ENCODE results near the gene NMUR1.
"Not testable (repeated sequence)": the region's sequence is repeated elsewhere in the genome, so short reads cannot be mapped to it uniquely, and the experiment has no call there.

Gene NMUR1, protein sequence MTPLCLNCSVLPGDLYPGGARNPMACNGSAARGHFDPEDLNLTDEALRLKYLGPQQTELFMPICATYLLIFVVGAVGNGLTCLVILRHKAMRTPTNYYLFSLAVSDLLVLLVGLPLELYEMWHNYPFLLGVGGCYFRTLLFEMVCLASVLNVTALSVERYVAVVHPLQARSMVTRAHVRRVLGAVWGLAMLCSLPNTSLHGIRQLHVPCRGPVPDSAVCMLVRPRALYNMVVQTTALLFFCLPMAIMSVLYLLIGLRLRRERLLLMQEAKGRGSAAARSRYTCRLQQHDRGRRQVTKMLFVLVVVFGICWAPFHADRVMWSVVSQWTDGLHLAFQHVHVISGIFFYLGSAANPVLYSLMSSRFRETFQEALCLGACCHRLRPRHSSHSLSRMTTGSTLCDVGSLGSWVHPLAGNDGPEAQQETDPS

DNA sequence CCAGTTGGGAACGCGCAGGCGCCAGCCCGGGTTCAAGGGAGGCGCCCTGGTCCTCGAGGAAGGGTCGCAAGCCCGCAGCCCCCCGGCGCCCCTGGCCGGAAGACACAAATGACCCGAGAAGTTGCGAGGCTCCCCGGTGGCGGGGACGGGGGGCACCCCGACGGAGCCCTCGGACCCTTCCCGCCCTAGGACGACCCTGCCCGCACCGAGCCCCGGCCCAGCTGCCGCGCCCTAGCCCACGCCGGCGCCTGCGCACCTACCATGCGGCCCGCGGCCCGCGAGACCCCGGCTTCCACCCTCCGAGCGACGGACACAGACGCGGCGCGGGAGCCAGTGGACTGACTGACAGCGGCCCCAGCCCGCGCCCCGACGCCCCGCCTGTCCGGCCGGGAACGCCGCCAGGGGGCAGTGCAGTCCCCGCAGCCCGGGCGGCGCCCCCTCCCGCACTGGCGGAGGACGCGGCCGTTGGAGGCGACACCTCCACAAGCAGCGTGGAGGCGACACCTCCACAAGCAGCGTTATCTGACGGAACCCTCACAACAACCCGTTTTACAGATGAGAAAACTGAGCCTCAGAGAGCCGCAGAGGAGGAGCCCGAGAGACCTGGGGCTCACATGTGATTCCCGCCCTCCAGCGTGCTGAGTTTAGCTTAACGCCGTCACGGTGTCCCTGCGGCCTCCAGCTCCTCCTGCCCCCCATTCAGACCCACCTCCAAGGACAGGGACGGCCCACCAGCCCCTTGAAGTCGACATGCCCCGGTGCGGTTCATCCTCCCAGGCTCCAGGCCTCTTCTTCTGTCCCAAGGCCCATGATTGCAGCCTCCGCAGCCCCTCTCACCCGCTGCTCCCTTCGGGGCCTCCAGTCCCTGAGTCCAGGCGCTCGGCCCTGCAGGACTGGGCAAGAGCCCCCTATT, at the start of gene NMUR1:
Gene NMUR1 (minus strand): TSS at position 347 of the 913 bp plus-strand sequence. CDS start 84 bp downstream, at position 263.
- no peak for DNase-seq (ENCODE audit: low spot score)

DNA sequence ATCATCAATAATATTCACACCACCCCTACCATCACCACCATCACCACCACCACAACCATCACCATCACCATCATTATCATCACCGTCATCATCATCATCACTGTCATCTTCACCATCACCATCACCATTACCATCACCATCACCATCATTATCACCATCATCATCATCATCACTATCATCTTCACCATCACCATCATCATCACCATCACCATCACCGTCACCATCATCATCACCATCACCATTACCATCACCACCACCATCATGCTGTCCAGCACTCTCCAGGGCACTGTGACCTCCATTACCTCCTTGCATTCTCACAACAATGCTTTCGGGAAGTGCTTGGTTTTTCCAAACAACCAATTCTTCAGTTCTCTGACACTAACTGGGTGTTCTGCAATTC, 49.3 kb upstream of the NMUR1 start:
- DNase-seq (ENCODE audit: low spot score), result no peak

DNA sequence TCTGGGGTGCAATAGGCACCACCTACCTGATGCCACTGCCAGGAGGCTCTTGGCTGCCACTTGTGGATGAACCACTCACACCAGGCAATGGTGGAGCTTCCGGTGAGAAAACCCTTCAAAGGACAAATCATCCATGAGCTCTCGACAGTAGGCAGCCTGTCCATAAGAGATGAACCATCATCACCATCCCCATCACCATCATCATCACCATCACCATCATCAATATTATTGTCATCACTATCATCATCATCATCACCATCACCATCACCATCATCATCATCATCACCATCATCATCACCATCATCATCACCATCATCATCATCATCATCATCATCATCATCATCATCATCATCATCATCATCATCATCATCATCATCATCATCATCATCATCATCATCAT, 48.4 kb upstream of the NMUR1 start:
- not testable (repeated sequence) for DNase-seq (ENCODE audit: low spot score)

- no peak for DNase-seq (ENCODE audit: low spot score)
These were observed 46.2 kb upstream of the NMUR1 start for GRCh38 chr2:231576465-231576864.

DNA sequence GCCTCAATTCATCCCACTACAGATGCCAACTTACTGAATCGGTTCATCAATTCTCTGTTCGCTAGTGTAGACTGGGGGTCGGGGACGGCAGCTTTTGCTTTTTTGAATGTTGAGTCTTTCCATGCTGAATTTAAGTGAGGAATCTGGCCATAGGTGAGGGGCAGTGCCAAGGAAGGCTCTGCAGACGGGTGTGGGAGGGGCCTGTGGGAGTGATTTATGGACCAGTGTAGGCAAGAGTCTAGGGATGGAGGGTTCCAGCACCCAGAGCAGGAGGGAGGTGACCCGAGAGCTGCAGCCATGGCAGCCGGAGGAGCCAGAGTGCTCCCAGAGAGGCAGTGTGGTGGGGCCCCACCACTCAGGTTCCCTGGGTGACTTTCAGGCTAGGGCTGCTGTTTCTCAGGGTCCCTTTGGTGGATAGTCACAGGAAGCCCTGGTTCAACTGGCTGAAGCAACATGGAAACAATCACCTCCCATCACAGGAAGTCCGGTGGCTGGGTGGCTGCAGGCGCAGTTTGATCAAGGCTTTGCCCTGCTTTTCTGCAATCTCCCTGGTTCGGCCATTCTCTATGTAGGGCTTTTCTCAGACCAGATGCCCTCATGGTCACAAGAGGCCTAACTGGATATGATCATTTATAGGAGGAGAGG, 45.5 kb upstream of the NMUR1 start:
- DNase-seq (ENCODE audit: low spot score), result no peak

- no peak for DNase-seq (ENCODE audit: low spot score)
These were observed 43.6 kb upstream of the NMUR1 start for GRCh38 chr2:231573698-231574421.

- no peak for DNase-seq (ENCODE audit: low spot score)
These were observed 42.9 kb upstream of the NMUR1 start for GRCh38 chr2:231573096-231573495.

GRCh38 chr2:231571661-231572191, 41.5 kb upstream of the NMUR1 start:
- no peak for DNase-seq (ENCODE audit: low spot score)

DNA sequence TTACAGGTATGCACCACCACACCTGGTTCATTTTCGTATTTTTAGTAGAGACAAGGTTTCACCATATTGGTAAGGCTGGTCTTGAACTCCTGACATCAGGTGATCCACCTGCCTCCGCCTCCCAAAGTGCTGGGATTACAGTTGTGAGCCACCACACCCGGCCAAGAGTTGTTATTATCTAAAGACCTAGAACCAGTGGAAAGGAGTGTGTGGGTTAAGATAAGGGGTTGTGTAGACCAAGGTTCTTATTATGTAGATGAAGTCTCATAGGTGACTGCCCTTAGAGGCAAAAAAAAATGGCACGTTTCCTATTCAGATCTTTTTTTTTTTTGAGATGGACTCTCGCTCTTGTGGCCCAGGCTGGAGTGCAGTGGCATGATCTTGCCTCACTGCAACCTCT, 40.7 kb upstream of the NMUR1 start:
- not testable (repeated sequence) for DNase-seq (ENCODE audit: low spot score)

DNA sequence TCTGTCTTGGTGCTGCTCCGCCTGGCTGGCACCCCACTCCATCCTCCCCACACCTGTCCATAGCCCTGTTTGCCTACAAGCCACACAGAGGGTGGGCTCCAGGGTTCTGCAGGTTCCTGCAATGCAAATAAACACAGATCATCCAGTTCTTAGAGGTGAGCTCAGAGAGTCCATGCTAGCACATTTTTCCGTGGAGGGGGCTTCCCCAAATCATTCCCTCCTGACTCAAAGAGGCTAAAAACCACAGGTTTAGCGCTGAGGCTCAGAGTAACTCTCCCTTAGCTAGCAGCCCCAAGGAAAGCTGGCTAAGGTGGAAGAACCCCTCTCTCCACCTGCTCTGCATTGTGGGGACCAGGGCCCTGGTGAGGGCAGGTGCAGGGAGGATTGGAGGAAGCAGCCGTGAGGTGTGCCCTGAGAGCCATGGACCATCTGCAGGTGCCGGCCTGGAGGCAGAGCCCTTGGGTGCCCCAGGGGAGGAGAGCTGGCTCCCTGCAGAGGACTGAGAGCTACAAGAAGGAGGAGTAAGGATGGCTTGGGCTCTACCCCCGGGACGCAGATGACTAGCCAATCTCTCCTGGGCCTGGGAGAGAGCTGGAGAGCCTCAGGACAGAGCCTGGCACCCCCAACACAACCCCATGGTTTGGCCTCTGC, 38.7 kb upstream of the NMUR1 start:
- DNase-seq (ENCODE audit: low spot score), result no peak

DNA sequence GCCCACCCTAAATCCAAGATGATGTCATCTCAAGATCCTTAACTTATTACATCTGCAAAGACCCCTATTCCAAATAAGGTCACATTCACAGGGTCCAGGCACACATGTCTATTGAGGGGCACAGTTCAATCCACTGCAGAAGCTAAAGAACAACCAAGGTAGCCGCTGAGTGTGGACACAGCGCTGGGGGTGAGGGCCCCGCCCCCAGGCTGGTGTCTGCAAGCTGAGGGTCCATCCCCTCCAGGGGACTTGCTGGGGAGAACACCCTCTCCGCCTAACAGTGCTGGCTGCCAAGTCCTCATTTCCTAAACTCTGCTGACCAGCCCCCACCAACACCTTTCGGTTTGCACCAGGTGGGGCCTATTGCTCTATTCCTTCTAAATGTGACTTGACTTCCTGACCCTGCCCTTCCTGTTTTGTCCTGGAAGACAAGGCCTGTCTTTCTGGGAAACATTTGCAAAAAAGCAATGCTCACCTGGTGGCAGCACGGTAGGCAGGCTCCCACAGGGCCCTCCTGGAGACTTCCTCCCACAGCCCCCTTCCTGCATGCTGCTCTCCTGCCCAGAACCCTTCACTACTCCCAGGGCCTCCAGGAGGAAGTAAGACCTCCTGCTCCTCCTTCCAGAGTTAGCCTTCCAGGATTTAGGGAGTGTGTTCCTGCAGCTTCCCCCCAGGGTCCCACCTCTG, 38.0 kb upstream of the NMUR1 start:
- no peak for DNase-seq (ENCODE audit: low spot score)

DNA sequence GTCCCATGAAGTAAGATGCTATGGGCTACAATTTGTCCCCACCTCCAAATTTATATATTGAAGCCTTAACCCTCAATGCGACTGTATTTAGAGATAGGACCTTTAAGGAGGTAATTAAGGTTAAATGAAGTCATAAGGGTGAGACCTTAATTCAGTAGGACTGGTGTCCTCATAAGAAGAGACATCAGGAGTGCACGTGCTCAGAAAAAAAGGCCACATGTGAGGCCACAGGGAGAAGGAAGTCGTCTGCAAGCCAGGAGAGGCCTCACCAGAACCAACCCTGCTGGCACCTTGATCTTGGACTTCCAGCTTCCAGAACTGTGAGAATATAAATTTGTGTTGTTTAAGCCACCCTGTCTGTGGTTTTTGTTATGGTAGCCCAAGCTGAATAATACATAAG, 36.9 kb upstream of the NMUR1 start:
- no peak for DNase-seq (ENCODE audit: low spot score)

DNA sequence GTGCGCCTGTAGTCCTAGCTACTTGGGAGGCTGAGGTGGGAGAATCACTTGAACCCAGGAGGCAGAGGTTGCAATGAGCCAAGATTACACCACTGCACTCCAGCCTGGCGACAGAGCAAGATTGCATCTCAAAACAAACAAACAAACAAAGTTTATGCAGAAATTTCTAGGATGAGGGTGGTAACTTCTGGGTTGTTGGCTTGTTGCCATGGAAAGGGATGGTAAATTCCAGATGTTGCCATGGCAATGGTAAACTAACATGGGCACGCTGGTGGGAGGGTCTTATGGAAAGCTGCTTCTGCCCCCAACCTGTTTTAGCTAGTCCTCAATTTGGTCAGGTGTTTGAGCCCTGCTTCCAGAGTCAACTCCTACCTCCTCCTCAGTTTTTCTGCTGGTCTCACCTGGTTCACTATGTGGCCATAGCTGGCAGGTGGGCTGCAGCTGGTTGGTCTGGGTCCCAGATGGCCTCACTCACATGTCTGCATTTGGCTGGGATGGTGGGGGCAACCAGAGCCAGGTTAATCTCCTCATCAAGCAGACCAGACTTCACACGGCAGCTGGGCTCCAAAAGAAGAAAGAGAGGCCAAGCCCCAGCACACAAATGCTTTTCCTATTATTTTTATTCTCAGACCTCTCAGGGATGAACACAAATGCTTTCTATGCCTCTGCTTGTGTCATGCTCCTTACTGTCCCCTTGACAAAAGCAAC, 35.8 kb upstream of the NMUR1 start:
- no peak for DNase-seq (ENCODE audit: low spot score)

DNA sequence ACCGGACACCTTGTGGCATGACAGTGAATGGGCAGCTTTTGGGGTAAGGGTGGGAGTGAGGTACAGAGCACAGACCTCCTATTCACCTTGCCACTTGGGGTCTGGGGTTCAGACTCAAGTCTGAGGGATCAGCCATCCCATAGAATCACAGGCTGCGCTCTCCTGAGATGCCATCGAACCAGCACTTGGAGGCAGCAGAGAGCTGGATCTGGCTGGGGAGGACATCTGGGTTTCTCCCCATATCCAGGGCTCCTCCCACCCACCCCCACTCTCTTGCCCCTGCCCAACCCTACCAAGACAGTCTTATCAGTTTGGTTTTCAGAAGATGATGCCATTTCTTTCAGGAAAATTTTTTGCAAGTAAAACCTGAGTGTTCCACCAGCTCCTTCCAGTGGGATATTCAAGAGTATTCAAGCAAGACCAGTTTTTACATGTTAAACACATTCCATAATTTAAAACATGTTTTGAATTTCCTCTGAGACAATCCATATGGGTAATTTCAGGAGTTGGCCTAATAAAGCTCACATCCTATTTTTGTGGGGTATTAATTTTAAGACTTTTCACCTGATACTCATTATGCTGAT, 33.2 kb upstream of the NMUR1 start:
- DNase-seq (ENCODE audit: low spot score), result no peak

- no peak for DNase-seq (ENCODE audit: low spot score)
These were observed 27.4 kb upstream of the NMUR1 start for GRCh38 chr2:231557571-231558217.

DNA sequence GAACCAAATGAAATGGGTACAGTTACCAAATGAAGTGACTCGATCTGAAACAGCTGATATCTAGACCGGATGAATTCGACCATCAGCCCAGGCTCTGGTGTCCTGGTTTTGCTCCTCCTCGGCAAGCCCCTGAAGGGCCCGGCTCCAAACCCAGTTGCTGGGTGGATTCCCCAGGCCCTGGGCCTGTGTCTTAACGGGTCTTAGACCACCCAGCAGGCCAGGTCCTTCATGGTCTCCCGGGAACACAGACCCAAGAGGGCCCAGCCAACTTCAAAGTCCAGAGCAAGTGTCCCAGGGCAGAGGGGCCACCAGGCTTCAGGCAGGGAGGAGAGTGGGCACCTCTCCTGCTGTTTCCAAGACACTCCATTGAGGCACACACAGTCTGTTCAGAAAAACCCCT, 26.7 kb upstream of the NMUR1 start:
- no peak for DNase-seq (ENCODE audit: low spot score)

DNA sequence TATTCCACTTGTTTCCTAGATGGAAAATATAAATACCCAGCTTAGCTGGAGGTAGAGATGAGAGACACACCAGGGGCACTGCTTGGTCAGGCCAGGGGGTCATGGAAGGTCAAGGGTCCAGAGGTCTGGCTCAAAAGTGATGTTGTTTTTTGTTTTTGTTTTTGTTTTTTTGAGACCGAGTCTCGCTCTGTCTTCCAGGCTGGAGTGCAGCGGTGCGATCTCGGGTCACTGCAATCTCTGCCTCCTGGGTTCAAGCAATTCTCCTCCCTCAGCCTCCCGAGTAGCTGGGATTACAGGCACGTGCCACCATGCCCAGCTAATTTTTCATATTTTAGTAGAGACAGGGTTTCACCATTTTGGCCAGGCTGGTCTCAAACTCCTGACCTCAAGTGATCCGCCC, 26.3 kb upstream of the NMUR1 start:
- not testable (repeated sequence) for DNase-seq (ENCODE audit: low spot score)

GRCh38 chr2:231554748-231555545, 24.7 kb upstream of the NMUR1 start:
- no peak for DNase-seq (ENCODE audit: low spot score)
